ENCODE data around the gene SSBP4. TPM values are rescaled to one million over a fixed set of nuclear protein-coding genes. Genes with fewer than 3 reads are reported as not detected.
"Not testable (repeated sequence)": the region's sequence is repeated elsewhere in the genome, so short reads cannot be mapped to it uniquely, and the experiment has no call there.

Gene SSBP4
- total RNA-seq, 1 donor from 2014 or later, result 60.7 TPM

DNA sequence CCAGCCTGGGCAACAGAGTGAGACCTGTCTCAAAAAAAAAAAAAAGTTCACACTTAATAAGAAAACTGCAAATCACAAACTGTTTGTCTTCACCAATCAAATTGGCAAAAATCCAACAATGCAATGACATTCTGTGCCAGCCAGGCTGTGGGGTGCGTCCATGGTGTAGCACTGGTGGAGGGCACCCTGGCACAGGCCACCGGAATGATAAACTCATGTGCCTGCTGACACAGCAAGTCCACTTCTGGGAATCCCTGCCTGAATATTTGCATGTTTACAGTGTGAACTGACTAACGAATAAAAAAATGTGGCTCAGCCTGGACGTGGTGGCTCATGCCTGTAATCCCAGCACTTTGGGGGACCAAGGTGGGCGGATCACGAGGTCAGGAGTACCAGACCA, 20.2 kb upstream of the SSBP4 start:
- Mint-ChIP-seq H3K4me3 (ENCODE audit: unreplicated experiment) (no peak overlapping the region), H3K27ac (ENCODE audit: unreplicated experiment) (no peak overlapping the region), H3K4me1 (ENCODE audit: unreplicated experiment) (peaks cover 11% of the 10 kb centered on the region), H3K27me3 (ENCODE audit: unreplicated experiment) (peaks cover 4% of the 10 kb centered on the region), H3K9me3 (ENCODE audit: unreplicated experiment) (no peaks in the 10 kb centered on the region), H3K36me3 (ENCODE audit: low read depth, unreplicated experiment) (no peaks in the 10 kb centered on the region)
- TF ChIP-seq, protein P1, sequence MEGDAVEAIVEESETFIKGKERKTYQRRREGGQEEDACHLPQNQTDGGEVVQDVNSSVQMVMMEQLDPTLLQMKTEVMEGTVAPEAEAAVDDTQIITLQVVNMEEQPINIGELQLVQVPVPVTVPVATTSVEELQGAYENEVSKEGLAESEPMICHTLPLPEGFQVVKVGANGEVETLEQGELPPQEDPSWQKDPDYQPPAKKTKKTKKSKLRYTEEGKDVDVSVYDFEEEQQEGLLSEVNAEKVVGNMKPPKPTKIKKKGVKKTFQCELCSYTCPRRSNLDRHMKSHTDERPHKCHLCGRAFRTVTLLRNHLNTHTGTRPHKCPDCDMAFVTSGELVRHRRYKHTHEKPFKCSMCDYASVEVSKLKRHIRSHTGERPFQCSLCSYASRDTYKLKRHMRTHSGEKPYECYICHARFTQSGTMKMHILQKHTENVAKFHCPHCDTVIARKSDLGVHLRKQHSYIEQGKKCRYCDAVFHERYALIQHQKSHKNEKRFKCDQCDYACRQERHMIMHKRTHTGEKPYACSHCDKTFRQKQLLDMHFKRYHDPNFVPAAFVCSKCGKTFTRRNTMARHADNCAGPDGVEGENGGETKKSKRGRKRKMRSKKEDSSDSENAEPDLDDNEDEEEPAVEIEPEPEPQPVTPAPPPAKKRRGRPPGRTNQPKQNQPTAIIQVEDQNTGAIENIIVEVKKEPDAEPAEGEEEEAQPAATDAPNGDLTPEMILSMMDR (IDR thresholded peaks at IDR 0.05; ENCODE audit: unreplicated experiment), result no peak
- DNase-seq (ENCODE audit: low spot score), result no peak

GRCh38 chr19:18401580-18402112, 17.6 kb upstream of the SSBP4 start:
- H3K9me3 Mint-ChIP-seq (ENCODE audit: unreplicated experiment), result no peaks in the 10 kb centered on the region
- H3K27me3 Mint-ChIP-seq (ENCODE audit: unreplicated experiment), result peaks cover 6% of the 10 kb centered on the region
- TF ChIP-seq, protein P1 (IDR thresholded peaks at IDR 0.05; ENCODE audit: unreplicated experiment), result no peak
- no peak overlapping the region for H3K4me3 Mint-ChIP-seq (ENCODE audit: unreplicated experiment)
- no peaks in the 10 kb centered on the region for H3K36me3 Mint-ChIP-seq (ENCODE audit: low read depth, unreplicated experiment)
- peaks cover 11% of the 10 kb centered on the region for H3K4me1 Mint-ChIP-seq (ENCODE audit: unreplicated experiment)
- DNase-seq (ENCODE audit: low spot score), result peak; percentile 53
- H3K27ac Mint-ChIP-seq (ENCODE audit: unreplicated experiment), result no peak overlapping the region

- H3K36me3 Mint-ChIP-seq (ENCODE audit: low read depth, unreplicated experiment); H3K27ac Mint-ChIP-seq (ENCODE audit: unreplicated experiment): not testable (repeated sequence)
These were observed 16.5 kb upstream of the SSBP4 start for GRCh38 chr19:18402455-18403248.

DNA sequence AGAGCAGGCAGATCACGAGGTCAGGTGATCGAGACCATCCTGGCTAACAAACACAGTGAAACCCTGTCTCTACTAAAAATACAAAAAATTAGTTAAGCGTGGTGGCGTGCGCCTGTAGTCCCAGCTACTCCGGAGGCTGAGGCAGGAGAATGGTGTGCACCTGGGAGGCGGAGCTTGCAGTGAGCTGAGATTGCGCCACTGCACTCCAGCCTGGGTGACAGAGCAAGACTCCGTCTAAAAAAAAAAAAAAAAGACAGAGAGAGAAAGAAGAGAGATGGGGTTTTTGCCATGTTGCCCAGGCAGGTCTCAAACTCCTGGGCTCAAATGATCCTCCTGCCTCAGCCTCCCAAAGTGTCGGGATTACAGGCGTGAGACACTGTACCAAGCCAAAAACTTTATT, 13.4 kb upstream of the SSBP4 start:
- H3K27ac Mint-ChIP-seq (ENCODE audit: unreplicated experiment); H3K36me3 Mint-ChIP-seq (ENCODE audit: low read depth, unreplicated experiment); H3K4me3 Mint-ChIP-seq (ENCODE audit: unreplicated experiment); H3K9me3 Mint-ChIP-seq (ENCODE audit: unreplicated experiment); DNase-seq (ENCODE audit: low spot score): not testable (repeated sequence)
- Mint-ChIP-seq H3K4me1 (ENCODE audit: unreplicated experiment) (peaks cover 11% of the 10 kb centered on the region), H3K27me3 (ENCODE audit: unreplicated experiment) (peaks cover 15% of the 10 kb centered on the region)

More at GRCh38 chr19:18402455-18403248, 16.5 kb upstream of the SSBP4 start:
- H3K9me3 Mint-ChIP-seq (ENCODE audit: unreplicated experiment); H3K27me3 Mint-ChIP-seq (ENCODE audit: unreplicated experiment); DNase-seq (ENCODE audit: low spot score): not testable (repeated sequence)
- Mint-ChIP-seq H3K4me3 (ENCODE audit: unreplicated experiment) (peak overlapping the region; percentile 21), H3K4me1 (ENCODE audit: unreplicated experiment) (peaks cover 11% of the 10 kb centered on the region)

- TF ChIP-seq, protein P1 (IDR thresholded peaks at IDR 0.05; ENCODE audit: unreplicated experiment), result no peak
- no peak for DNase-seq (ENCODE audit: low spot score)
- peaks cover 5% of the 10 kb centered on the region for H3K4me1 Mint-ChIP-seq (ENCODE audit: unreplicated experiment)
- H3K9me3 Mint-ChIP-seq (ENCODE audit: unreplicated experiment), result no peaks in the 10 kb centered on the region
- no peak overlapping the region for H3K27ac Mint-ChIP-seq (ENCODE audit: unreplicated experiment)
- H3K36me3 Mint-ChIP-seq (ENCODE audit: low read depth, unreplicated experiment), result no peaks in the 10 kb centered on the region
- H3K4me3 Mint-ChIP-seq (ENCODE audit: unreplicated experiment), result no peak overlapping the region
- H3K27me3 Mint-ChIP-seq (ENCODE audit: unreplicated experiment), result peaks cover 11% of the 10 kb centered on the region
These were observed 12.4 kb upstream of the SSBP4 start for GRCh38 chr19:18406749-18407148.

- peaks cover 11% of the 10 kb centered on the region for H3K27me3 Mint-ChIP-seq (ENCODE audit: unreplicated experiment)
- H3K4me3 Mint-ChIP-seq (ENCODE audit: unreplicated experiment), result no peak overlapping the region
- no peak overlapping the region for H3K27ac Mint-ChIP-seq (ENCODE audit: unreplicated experiment)
- peak; percentile 62 for DNase-seq (ENCODE audit: low spot score)
- H3K36me3 Mint-ChIP-seq (ENCODE audit: low read depth, unreplicated experiment), result no peaks in the 10 kb centered on the region
- H3K4me1 Mint-ChIP-seq (ENCODE audit: unreplicated experiment), result no peaks in the 10 kb centered on the region
- H3K9me3 Mint-ChIP-seq (ENCODE audit: unreplicated experiment), result no peaks in the 10 kb centered on the region
- TF ChIP-seq, protein P1 (IDR thresholded peaks at IDR 0.05; ENCODE audit: unreplicated experiment), result peak; percentile 50
These were observed 11.1 kb upstream of the SSBP4 start for GRCh38 chr19:18408053-18408476.
